Measurements from ENCODE around the gene CTCFL.
"Not testable (repeated sequence)": the region's sequence is repeated elsewhere in the genome, so short reads cannot be mapped to it uniquely, and the experiment has no call there.

The CTCFL gene

DNA sequence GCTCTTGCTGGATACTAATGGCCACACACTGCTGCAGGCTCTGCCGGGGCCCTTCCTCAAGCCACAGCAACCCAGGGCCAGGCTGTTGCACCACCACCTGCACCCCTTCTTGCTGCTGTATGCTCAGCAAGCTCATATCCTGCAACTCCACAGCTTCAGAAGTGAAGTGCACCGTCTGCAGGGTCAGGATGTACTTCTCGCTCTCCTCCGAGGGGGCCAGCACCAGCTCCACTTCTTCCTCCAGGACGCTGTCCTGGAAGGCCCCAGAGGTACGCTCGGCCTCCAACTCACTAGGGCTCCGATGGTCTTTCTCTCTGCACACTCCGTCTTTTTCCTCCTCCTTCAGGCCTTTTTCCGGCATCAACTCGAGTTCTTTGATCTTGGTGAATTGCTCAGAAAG, 1.2 kb downstream of the CTCFL start:
- no CpG with 5 or more reads among the region's 11 CpGs for WGBS (ENCODE audit: insufficient coverage, insufficient read length)
- no peaks in the 10 kb centered on the region for H3K36me3 ChIP-seq (ENCODE audit: control insufficient read depth, insufficient read depth, low read length)
- no peak overlapping the region for H3K27ac ChIP-seq (ENCODE audit: low read length)

DNA sequence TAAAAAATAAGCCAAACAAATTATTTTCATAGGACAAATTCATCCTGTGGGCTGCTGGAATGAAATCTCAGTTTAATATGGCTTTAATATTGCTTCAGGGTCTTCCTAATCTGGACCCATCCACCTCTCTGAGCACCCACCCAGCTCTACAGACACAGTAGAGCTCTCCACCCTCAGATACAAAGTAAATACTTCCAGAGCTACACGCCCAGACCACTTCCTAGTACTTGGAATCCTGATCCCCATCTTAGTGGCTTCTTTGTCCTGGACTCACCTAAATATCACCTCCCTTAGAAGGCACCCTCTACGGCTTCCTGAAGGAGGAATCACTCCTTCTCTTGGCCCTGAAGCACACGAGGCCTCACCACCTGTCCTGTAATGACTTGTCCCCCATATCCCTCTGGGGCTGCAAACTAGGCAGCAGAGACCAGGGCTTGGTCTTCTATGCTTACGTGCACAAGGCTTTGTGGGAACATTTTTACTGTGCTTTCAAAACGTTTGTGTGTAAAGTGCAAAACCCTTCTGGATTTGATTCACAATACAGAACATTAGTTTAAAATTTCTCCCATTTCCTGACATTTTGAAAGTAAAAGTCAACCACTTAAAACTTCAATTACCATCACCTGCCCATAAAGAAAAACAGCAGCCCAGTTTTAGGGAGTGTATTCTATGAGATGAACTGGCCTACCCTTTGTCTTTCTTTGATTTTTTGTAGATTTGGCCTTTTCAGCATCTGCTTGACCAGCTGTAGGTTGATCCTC, 2.4 kb downstream of the CTCFL start:
- WGBS (ENCODE audit: insufficient coverage, insufficient read length): no CpG with 5 or more reads among the region's 5 CpGs
- H3K27ac ChIP-seq (ENCODE audit: low read length): no peak overlapping the region
- no peaks in the 10 kb centered on the region for H3K9me3 ChIP-seq (ENCODE audit: control insufficient read depth, insufficient read depth, low read length)
- no peaks in the 10 kb centered on the region for H3K36me3 ChIP-seq (ENCODE audit: control insufficient read depth, insufficient read depth, low read length)
- no peak overlapping the region for H3K4me3 ChIP-seq (ENCODE audit: low read length)
- H3K4me1 ChIP-seq (ENCODE audit: control insufficient read depth, insufficient read depth, low read length): peaks cover 8% of the 10 kb centered on the region; the same call in 1 of the 2 replicates
- H3K27me3 ChIP-seq (ENCODE audit: control insufficient read depth, insufficient read depth, low read length): no peaks in the 10 kb centered on the region
- no peak for DNase-seq (ENCODE audit: low read depth, low spot score)

More for the DNA sequence above, 1.2 kb downstream of the CTCFL start:
- H3K4me1 ChIP-seq (ENCODE audit: control insufficient read depth, insufficient read depth, low read length): peaks cover 8% of the 10 kb centered on the region; the same call in 1 of the 2 replicates
- no peak for DNase-seq (ENCODE audit: low read depth, low spot score)
- no peak overlapping the region for H3K4me3 ChIP-seq (ENCODE audit: low read length)
- H3K27me3 ChIP-seq (ENCODE audit: control insufficient read depth, insufficient read depth, low read length): no peaks in the 10 kb centered on the region
- H3K9me3 ChIP-seq (ENCODE audit: control insufficient read depth, insufficient read depth, low read length): no peaks in the 10 kb centered on the region

DNA sequence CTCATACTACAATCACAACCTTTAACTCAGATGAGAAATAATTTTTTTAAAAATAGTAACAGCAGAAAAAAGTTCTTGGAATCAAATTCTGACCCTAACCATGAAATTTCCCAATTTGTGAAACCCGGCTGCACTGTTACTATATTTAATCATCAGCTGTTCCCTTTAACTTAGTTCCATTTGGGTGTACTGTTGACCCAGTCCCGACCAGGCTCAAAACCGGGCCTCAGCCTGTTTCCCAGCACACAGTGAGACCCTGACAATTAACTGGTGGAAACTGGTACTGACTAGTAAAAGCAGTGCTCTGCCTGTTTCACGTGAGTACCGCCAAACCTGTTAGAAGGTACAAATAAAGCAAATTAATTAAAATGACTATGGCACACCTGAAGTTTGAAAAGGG, 7.0 kb downstream of the CTCFL start:
- no peaks in the 10 kb centered on the region for H3K9me3 ChIP-seq (ENCODE audit: control insufficient read depth, insufficient read depth, low read length)
- H3K4me1 ChIP-seq (ENCODE audit: control insufficient read depth, insufficient read depth, low read length): peaks cover 2% of the 10 kb centered on the region; the same call in 1 of the 2 replicates
- WGBS (ENCODE audit: insufficient coverage, insufficient read length): no CpG with 5 or more reads among the region's 5 CpGs
- DNase-seq (ENCODE audit: low read depth, low spot score): no peak
- H3K36me3 ChIP-seq (ENCODE audit: control insufficient read depth, insufficient read depth, low read length): no peaks in the 10 kb centered on the region
- no peak overlapping the region for H3K27ac ChIP-seq (ENCODE audit: low read length)
- H3K4me3 ChIP-seq (ENCODE audit: low read length): no peak overlapping the region
- no peaks in the 10 kb centered on the region for H3K27me3 ChIP-seq (ENCODE audit: control insufficient read depth, insufficient read depth, low read length)

DNA sequence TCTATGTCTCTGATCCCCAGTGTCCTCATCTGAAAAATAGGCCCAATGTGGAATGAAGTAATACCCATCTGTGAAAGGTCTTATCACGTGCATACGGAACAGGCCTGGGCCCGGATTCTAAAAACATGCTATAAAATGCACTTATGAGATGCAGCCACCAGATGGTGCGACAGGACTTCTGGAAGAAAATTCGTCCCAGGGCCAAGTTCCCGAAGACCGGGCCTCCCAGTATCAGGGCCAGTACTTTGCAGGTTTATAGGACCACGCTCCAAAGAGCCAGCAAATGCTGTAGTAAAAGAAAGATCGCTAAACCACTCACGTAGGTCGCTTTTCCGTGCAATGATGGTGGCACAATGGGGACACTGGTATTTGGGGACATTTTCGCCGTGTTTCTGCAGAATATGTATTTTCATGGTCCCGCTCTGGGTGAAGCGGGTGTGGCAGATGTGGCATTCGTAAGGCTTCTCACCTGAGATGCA, 10.6 kb downstream of the CTCFL start:
- Histone ChIP-seq H3K9me3 (ENCODE audit: control insufficient read depth, insufficient read depth, low read length) (no peaks in the 10 kb centered on the region), H3K27me3 (ENCODE audit: control insufficient read depth, insufficient read depth, low read length) (no peaks in the 10 kb centered on the region), H3K4me3 (ENCODE audit: low read length) (no peak overlapping the region), H3K27ac (ENCODE audit: low read length) (no peak overlapping the region), H3K36me3 (ENCODE audit: control insufficient read depth, insufficient read depth, low read length) (no peaks in the 10 kb centered on the region), H3K4me1 (ENCODE audit: control insufficient read depth, insufficient read depth, low read length) (no peaks in the 10 kb centered on the region)
- DNase-seq (ENCODE audit: low read depth, low spot score): peak; percentile 45
- WGBS (ENCODE audit: insufficient coverage, insufficient read length): no CpG with 5 or more reads among the region's 17 CpGs

DNA sequence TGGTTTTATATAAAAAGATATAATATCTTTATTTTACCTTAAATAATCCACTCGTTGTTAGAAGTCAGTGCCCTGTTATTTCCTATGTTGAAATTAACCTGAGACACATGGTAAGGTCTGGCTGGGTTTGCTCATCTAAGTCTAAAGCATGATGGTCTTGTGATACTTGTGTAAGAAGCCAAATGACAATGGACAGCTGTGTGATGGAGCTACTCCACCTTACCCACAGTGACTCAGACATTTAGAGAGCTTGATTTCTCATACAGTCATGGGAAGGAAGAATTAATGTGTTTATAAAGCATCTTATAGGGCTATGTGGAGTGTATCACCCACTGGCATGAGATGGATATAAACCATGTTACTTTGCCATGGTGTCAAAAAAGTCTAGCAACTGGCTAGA, 11.7 kb downstream of the CTCFL start:
- no peaks in the 10 kb centered on the region for H3K4me1 ChIP-seq (ENCODE audit: control insufficient read depth, insufficient read depth, low read length)
- WGBS (ENCODE audit: insufficient coverage, insufficient read length): no CpG with 5 or more reads among the region's 1 CpG
- H3K9me3 ChIP-seq (ENCODE audit: control insufficient read depth, insufficient read depth, low read length): no peaks in the 10 kb centered on the region
- no peak for DNase-seq (ENCODE audit: low read depth, low spot score)
- no peak overlapping the region for H3K4me3 ChIP-seq (ENCODE audit: low read length)
- H3K27ac ChIP-seq (ENCODE audit: low read length): no peak overlapping the region
- no peaks in the 10 kb centered on the region for H3K27me3 ChIP-seq (ENCODE audit: control insufficient read depth, insufficient read depth, low read length)
- H3K36me3 ChIP-seq (ENCODE audit: control insufficient read depth, insufficient read depth, low read length): no peaks in the 10 kb centered on the region

DNA sequence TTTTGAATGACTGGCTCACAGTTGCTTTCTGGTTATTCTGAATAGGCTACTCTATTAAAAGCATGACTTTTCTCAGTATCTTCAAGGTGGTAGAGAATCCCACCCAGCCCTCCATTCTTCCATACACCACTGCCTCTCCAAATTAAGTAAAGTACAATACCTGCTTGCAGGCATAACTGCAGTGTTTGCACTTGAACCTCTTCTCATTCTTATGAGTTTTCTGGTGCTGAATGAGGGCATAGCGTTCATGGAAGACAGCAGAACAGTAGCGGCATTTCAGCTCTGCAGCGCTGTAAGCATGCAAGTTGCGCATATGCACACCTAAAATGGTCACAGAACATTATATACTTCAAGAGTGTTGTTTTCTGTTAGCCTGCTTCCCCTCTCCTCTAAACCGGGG, 12.5 kb downstream of the CTCFL start:
- no peak for DNase-seq (ENCODE audit: low read depth, low spot score)
- H3K27ac ChIP-seq (ENCODE audit: low read length): no peak overlapping the region
- H3K27me3 ChIP-seq (ENCODE audit: control insufficient read depth, insufficient read depth, low read length): no peaks in the 10 kb centered on the region
- no peaks in the 10 kb centered on the region for H3K9me3 ChIP-seq (ENCODE audit: control insufficient read depth, insufficient read depth, low read length)
- whole genome bisulfite sequencing (ENCODE audit: insufficient coverage, insufficient read length): no CpG with 5 or more reads among the region's 5 CpGs
- H3K4me1 ChIP-seq (ENCODE audit: control insufficient read depth, insufficient read depth, low read length): no peaks in the 10 kb centered on the region
- no peak overlapping the region for H3K4me3 ChIP-seq (ENCODE audit: low read length)
- H3K36me3 ChIP-seq (ENCODE audit: control insufficient read depth, insufficient read depth, low read length): no peaks in the 10 kb centered on the region

DNA sequence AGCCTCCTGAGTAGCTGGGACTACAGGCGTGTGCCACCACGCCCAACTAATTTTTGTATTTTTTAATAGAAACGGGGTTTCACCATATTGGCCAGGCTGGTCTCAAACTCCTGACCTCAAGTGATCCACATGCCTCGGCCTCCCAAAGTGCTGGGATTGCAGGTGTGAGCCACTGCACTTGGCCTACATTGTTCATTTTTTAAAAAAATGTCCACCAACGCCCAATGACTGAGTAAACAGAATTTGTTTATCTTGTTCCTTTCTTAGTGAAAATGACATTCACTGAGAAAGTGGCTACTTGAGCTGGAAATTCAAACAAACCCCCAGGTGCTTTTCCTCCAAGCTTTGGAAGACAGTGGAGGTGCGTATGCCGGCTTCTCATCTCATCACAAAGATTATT, 13.2 kb downstream of the CTCFL start:
- H3K27me3 ChIP-seq (ENCODE audit: control insufficient read depth, insufficient read depth, low read length); H3K27ac ChIP-seq (ENCODE audit: low read length); H3K4me1 ChIP-seq (ENCODE audit: control insufficient read depth, insufficient read depth, low read length); H3K9me3 ChIP-seq (ENCODE audit: control insufficient read depth, insufficient read depth, low read length); H3K4me3 ChIP-seq (ENCODE audit: low read length); DNase-seq (ENCODE audit: low read depth, low spot score); H3K36me3 ChIP-seq (ENCODE audit: control insufficient read depth, insufficient read depth, low read length): not testable (repeated sequence)
- no CpG with 5 or more reads among the region's 7 CpGs for WGBS (ENCODE audit: insufficient coverage, insufficient read length)

DNA sequence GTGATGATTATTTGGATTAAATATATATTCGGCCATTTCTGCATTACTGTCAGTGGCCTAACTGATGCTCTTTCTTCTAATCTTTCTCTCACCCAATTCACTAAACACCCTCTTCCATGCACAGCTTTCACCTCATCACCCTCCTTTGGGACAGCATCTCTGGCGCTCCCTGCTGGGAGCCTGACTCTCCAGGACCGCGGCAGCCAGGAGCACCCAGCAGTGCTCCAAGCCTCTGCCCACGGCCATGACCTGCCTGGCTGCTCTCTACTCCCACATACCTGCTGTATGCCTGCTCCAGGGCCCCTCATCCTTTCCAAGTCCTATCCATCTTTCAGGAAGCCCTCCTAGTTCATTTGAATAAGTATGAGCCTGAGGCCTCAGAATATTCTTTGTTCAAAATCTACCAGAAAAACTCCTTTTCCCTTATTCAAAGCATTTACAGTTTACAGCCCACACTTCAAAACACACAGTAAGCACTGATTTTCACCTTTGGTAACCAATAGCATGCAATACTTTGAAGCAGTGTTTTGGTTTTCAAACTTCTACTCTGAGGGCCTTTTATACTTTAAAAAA, 15.2 kb downstream of the CTCFL start:
- H3K9me3 ChIP-seq (ENCODE audit: control insufficient read depth, insufficient read depth, low read length): no peaks in the 10 kb centered on the region
- 100% methylated on average over 1 of the region's 5 CpGs for WGBS (ENCODE audit: insufficient coverage, insufficient read length)
- no peaks in the 10 kb centered on the region for H3K36me3 ChIP-seq (ENCODE audit: control insufficient read depth, insufficient read depth, low read length)
- H3K4me1 ChIP-seq (ENCODE audit: control insufficient read depth, insufficient read depth, low read length): no peaks in the 10 kb centered on the region
- H3K27ac ChIP-seq (ENCODE audit: low read length): no peak overlapping the region
- H3K4me3 ChIP-seq (ENCODE audit: low read length): no peak overlapping the region
- DNase-seq (ENCODE audit: low read depth, low spot score): no peak
- no peaks in the 10 kb centered on the region for H3K27me3 ChIP-seq (ENCODE audit: control insufficient read depth, insufficient read depth, low read length)

DNA sequence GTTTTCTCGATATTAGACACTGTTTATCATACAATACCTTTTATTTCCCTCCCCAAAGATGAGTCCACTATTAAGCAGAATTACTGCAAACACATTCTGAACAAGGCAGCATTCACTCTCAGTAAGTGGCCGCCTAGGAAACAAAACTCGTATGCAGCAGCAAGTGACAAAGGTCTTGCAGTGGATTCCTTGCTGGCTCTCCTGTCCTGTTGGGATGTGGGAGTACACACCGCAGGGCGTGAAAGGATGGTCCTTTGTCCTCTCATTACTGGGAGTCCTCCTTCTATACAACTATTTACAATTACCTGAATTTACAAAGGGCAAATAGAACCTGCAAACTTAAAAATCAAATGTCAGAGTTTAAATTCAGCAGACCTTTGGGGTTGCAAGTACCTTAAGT, 16.1 kb downstream of the CTCFL start:
- DNase-seq (ENCODE audit: low read depth, low spot score): no peak
- no peaks in the 10 kb centered on the region for H3K4me1 ChIP-seq (ENCODE audit: control insufficient read depth, insufficient read depth, low read length)
- H3K4me3 ChIP-seq (ENCODE audit: low read length): no peak overlapping the region
- H3K36me3 ChIP-seq (ENCODE audit: control insufficient read depth, insufficient read depth, low read length): no peaks in the 10 kb centered on the region
- H3K27ac ChIP-seq (ENCODE audit: low read length): no peak overlapping the region
- H3K27me3 ChIP-seq (ENCODE audit: control insufficient read depth, insufficient read depth, low read length): no peaks in the 10 kb centered on the region
- WGBS (ENCODE audit: insufficient coverage, insufficient read length): no CpG with 5 or more reads among the region's 5 CpGs
- no peaks in the 10 kb centered on the region for H3K9me3 ChIP-seq (ENCODE audit: control insufficient read depth, insufficient read depth, low read length)

DNA sequence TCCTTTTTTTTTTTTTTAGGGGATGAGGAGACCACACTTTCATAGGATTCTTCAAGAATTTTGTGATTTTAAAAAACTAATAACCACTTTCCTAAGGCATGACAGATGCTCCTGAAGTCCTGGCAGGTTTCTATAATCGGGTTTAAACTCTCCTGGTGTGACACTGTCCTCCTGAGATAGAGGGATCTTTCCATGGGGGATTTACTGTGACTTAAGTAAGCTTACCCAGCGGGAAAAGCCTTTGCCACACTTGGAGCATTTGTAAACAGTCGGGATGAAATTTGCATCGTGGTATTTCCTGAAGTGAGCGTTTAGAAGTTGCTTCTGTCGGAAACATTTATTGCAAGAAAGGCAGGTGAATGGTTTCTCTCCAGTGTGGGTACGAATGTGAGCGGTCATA, 16.6 kb downstream of the CTCFL start:
- DNase-seq (ENCODE audit: low read depth, low spot score): no peak
- no peak overlapping the region for H3K27ac ChIP-seq (ENCODE audit: low read length)
- no peaks in the 10 kb centered on the region for H3K36me3 ChIP-seq (ENCODE audit: control insufficient read depth, insufficient read depth, low read length)
- H3K27me3 ChIP-seq (ENCODE audit: control insufficient read depth, insufficient read depth, low read length): no peaks in the 10 kb centered on the region
- WGBS (ENCODE audit: insufficient coverage, insufficient read length): no CpG with 5 or more reads among the region's 8 CpGs
- no peaks in the 10 kb centered on the region for H3K4me1 ChIP-seq (ENCODE audit: control insufficient read depth, insufficient read depth, low read length)
- H3K4me3 ChIP-seq (ENCODE audit: low read length): no peak overlapping the region
- H3K9me3 ChIP-seq (ENCODE audit: control insufficient read depth, insufficient read depth, low read length): no peaks in the 10 kb centered on the region

DNA sequence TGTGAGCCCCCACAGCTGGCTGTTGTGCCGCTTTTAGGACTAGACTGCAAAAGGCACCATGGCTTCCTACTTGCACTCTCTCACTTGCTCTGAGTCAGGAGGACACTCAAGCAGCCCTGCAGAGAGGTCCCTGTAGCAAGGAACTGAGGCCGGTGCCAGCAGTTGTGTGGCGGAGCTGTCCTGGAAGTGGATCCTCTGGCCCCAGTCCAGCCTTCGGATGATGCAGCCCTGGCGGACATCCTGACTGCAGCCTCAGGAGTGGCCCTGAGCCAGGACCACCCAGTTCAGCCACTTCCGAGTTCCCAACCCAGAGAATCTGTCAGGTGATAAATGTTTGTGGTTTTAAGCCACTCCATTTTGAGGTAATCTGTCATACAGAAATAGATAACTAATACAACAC, 17.5 kb downstream of the CTCFL start:
- no peak overlapping the region for H3K4me3 ChIP-seq (ENCODE audit: low read length)
- no peaks in the 10 kb centered on the region for H3K36me3 ChIP-seq (ENCODE audit: control insufficient read depth, insufficient read depth, low read length)
- DNase-seq (ENCODE audit: low read depth, low spot score): no peak
- H3K27me3 ChIP-seq (ENCODE audit: control insufficient read depth, insufficient read depth, low read length): no peaks in the 10 kb centered on the region
- no peaks in the 10 kb centered on the region for H3K9me3 ChIP-seq (ENCODE audit: control insufficient read depth, insufficient read depth, low read length)
- H3K27ac ChIP-seq (ENCODE audit: low read length): no peak overlapping the region
- H3K4me1 ChIP-seq (ENCODE audit: control insufficient read depth, insufficient read depth, low read length): no peaks in the 10 kb centered on the region
- no CpG with 5 or more reads among the region's 6 CpGs for WGBS (ENCODE audit: insufficient coverage, insufficient read length)

All from iPS DF 6.9 (cell line).